Liver (tissue), 9 donors: ENCODE data around the gene SPTBN2. TPM values are rescaled to one million over a fixed set of nuclear protein-coding genes. Genes with fewer than 3 reads are reported as not detected.

Experiments used
- DNase-seq: peaks from one replicate; pipeline ENCODE4 v3.0.0-alpha.2; 2017; ENCODE audit warnings: low spot score
- H3K27ac ChIP-seq, 2 donors: one replicate each; pipeline ENCODE4 v1.7.0; 2013; ENCODE audit warnings: inconsistent platforms in 2 of 2, low read length in 2 of 2, control low read depth in 1 of 2, low read depth in 1 of 2, mild to moderate bottlenecking in 1 of 2
- H3K27me3 ChIP-seq, 4 donors: one replicate each; pipeline versions ENCODE4 v1.6.1 to v1.7.0; 2013; ENCODE audit warnings: low read length in 3 of 4, inconsistent platforms in 1 of 4, mild to moderate bottlenecking in 1 of 4, moderate library complexity in 1 of 4; ENCODE audit not compliant: control insufficient read depth in 4 of 4, insufficient read depth in 4 of 4
- H3K36me3 ChIP-seq, 4 donors: one replicate each; pipeline versions ENCODE4 v1.6.1 to v1.7.0; 2013; ENCODE audit warnings: low read length in 3 of 4, mild to moderate bottlenecking in 3 of 4, low read depth in 1 of 4, moderate library complexity in 1 of 4; ENCODE audit not compliant: control insufficient read depth in 4 of 4, insufficient read depth in 3 of 4
- H3K4me1 ChIP-seq, 4 donors: one replicate each; pipeline versions ENCODE4 v1.6.1 to v1.7.0; 2013; ENCODE audit warnings: low read length in 3 of 4, mild to moderate bottlenecking in 3 of 4, moderate library complexity in 1 of 4; ENCODE audit not compliant: control insufficient read depth in 4 of 4, insufficient read depth in 4 of 4
- H3K4me3 ChIP-seq, 3 donors: one replicate each; pipeline versions ENCODE4 v1.6.1 to v1.7.0; 2013; ENCODE audit warnings: low read length in 3 of 3, control low read depth in 1 of 3, low read depth in 1 of 3, mild to moderate bottlenecking in 1 of 3
- H3K9ac ChIP-seq, 2 donors: one replicate each; pipeline ENCODE4 v1.7.0; 2013; ENCODE audit warnings: low read length in 2 of 2, mild to moderate bottlenecking in 2 of 2, moderate library complexity in 2 of 2, control low read depth in 1 of 2, low read depth in 1 of 2
- H3K9me3 ChIP-seq, 4 donors: one replicate each; pipeline versions ENCODE4 v1.6.1 to v1.7.0; 2013; ENCODE audit warnings: low read length in 3 of 4; ENCODE audit not compliant: control insufficient read depth in 4 of 4
- ATF3 ChIP-seq: IDR thresholded peaks from 2 replicates; pipeline ENCODE4 v1.6.1; 2016; ENCODE audit warnings: antibody characterized with exemption
- CTCF ChIP-seq: fragments of 150-350 bp; IDR thresholded peaks from 2 replicates; pipeline ENCODE4 v1.5.1; 2017; ENCODE audit warnings: improper control_type of control experiment, low read depth, low read length; ENCODE audit not compliant: missing input control
- EGR1 ChIP-seq, 2 donors: IDR thresholded peaks; 2 replicates each; pipeline ENCODE4 v1.6.1; 2016 to 2018; ENCODE audit warnings: antibody characterized with exemption in 2 of 2, low read depth in 2 of 2
- FOXA1 ChIP-seq: IDR thresholded peaks from 2 replicates; pipeline ENCODE4 v1.6.1; 2016; ENCODE audit warnings: antibody characterized with exemption
- FOXA2 ChIP-seq: IDR thresholded peaks from 2 replicates; pipeline ENCODE4 v1.6.1; 2016; ENCODE audit warnings: antibody characterized with exemption
- GABPA ChIP-seq, 2 donors: IDR thresholded peaks in 1 of 2; conservative IDR thresholded peaks in 1 of 2; 2 replicates each; pipeline ENCODE4 v1.6.1; 2016; ENCODE audit warnings: antibody characterized with exemption in 2 of 2, mild to moderate bottlenecking in 1 of 2, moderate library complexity in 1 of 2
- HNF4A ChIP-seq, 2 donors: conservative IDR thresholded peaks; 2 replicates each; pipeline ENCODE4 v1.6.1; 2016; ENCODE audit warnings: antibody characterized with exemption in 2 of 2, mild to moderate bottlenecking in 2 of 2
- HNF4G ChIP-seq: IDR thresholded peaks from 2 replicates; pipeline ENCODE4 v1.6.1; 2016; ENCODE audit warnings: antibody characterized with exemption
- JUND ChIP-seq, 2 donors: IDR thresholded peaks; 2 replicates each; pipeline ENCODE4 v1.6.1; 2016; ENCODE audit warnings: antibody characterized with exemption in 2 of 2
- MAX ChIP-seq: IDR thresholded peaks from 2 replicates; pipeline ENCODE4 v1.6.1; 2016; ENCODE audit warnings: antibody characterized with exemption
- NR2F2 ChIP-seq: IDR thresholded peaks from 2 replicates; pipeline ENCODE4 v1.6.1; 2016; ENCODE audit warnings: antibody characterized with exemption
- RAD21 ChIP-seq, 2 donors: IDR thresholded peaks; 2 replicates each; pipeline ENCODE4 v1.6.1; 2016; ENCODE audit warnings: antibody characterized with exemption in 2 of 2, mild to moderate bottlenecking in 2 of 2
- REST ChIP-seq: IDR thresholded peaks from 2 replicates; pipeline ENCODE4 v1.6.1; 2016; ENCODE audit warnings: antibody characterized with exemption, mild to moderate bottlenecking
- RXRA ChIP-seq, 2 donors: IDR thresholded peaks; 2 replicates each; pipeline ENCODE4 v1.6.1; 2017 to 2018; ENCODE audit warnings: antibody characterized with exemption in 2 of 2, mild to moderate bottlenecking in 1 of 2
- SP1 ChIP-seq: IDR thresholded peaks from 2 replicates; pipeline ENCODE4 v1.6.1; 2018; ENCODE audit warnings: antibody characterized with exemption, mild to moderate bottlenecking
- TAF1 ChIP-seq: conservative IDR thresholded peaks from 2 replicates; pipeline ENCODE4 v1.6.1; 2016; ENCODE audit warnings: antibody characterized with exemption, mild to moderate bottlenecking
- YY1 ChIP-seq: IDR thresholded peaks from 2 replicates; pipeline ENCODE4 v1.6.1; 2016; ENCODE audit warnings: antibody characterized with exemption, mild to moderate bottlenecking
- ZBTB33 ChIP-seq: IDR thresholded peaks from 2 replicates; pipeline ENCODE4 v1.6.1; 2016; ENCODE audit warnings: antibody characterized with exemption
- WGBS: extraction: QIAGEN DNeasy Blood & Tissue Kit; methylation state at CpG from one replicate; pipeline ENCODE4 v1.1.7; 2013; 5-methylcytosine and 5-hydroxymethylcytosine counted together
- polyA plus RNA-seq, 2 donors: library from polyadenylated mRNA; stranded (reverse) in 1 of 2; unstranded in 1 of 2; fragments of 200-250 nt in 1 of 2; fragments of >200 nt in 1 of 2; fragmentation: Nextera tagmentation in 1 of 2; extraction: Ambion mirVana in 1 of 2; gene quantifications; one replicate each; pipeline versions ENCODE4 v1.2.1 to v1.2.3, GENCODE V29; 2013 to 2015
- total RNA-seq, 2 donors: library from RNA; depleted of rRNA; stranded (reverse); fragments of >200 nt; gene quantifications; one replicate each; pipeline ENCODE4 v1.2.3, GENCODE V29; 2014
- donor health status: healthy.
- donor health status: healthy.
- donor health status: healthy.
- donor health status: healthy.
- donor health status: healthy.

The SPTBN2 gene
- total and polyA plus RNA-seq, 4 donors: 9.6 to 103 (median 22.6) TPM

GRCh38 chr11:66697988-66698387 lies 31.0 kb downstream of the SPTBN2 start:
- Histone ChIP-seq H3K4me3 (no peak overlapping the region), H3K27ac (no peak overlapping the region), H3K4me1 (peaks cover 0 to 22% (median 15%) of the 10 kb centered on the region in 4 donors), H3K36me3 (peaks cover 10 to 59% (median 38%) of the 10 kb centered on the region in 4 donors), H3K27me3 (no peaks in the 10 kb centered on the region), H3K9me3 (no peaks in the 10 kb centered on the region), H3K9ac (no peak overlapping the region)
- 94% methylated on average over 6 of the region's 6 CpGs for WGBS
- no peak for DNase-seq
- TF ChIP-seq REST (no peak), EGR1 (IDR thresholded peaks at IDR 0.05; ENCODE audit: low read depth in 2 of 2) (no peak), RXRA (IDR thresholded peaks at IDR 0.05) (no peak)

GRCh38 chr11:66696146-66696545 lies 32.9 kb downstream of the SPTBN2 start:
- no peak for DNase-seq
- H3K27ac ChIP-seq: no peak overlapping the region
- no peaks in the 10 kb centered on the region for H3K27me3 ChIP-seq
- no peaks in the 10 kb centered on the region for H3K9me3 ChIP-seq
- H3K9ac ChIP-seq: no peak overlapping the region
- peaks cover 0 to 10% (median 3%) of the 10 kb centered on the region in 4 donors for H3K4me1 ChIP-seq
- TF ChIP-seq JUND (IDR thresholded peaks at IDR 0.05) (no peak), ZBTB33 (no peak), NR2F2 (no peak), TAF1 (no peak), HNF4A (conservative IDR thresholded peaks at IDR 0.05) (no peak), GABPA (IDR thresholded peaks at IDR 0.05 in 1 of 2, conservative IDR thresholded peaks at IDR 0.05 in 1 of 2) (no peak), MAX (no peak), CTCF (no peak), SP1 (no peak), RAD21 (IDR thresholded peaks at IDR 0.05) (no peak), YY1 (no peak), FOXA1 (no peak), HNF4G (no peak), ATF3 (no peak), FOXA2 (no peak), RXRA (IDR thresholded peaks at IDR 0.05) (no peak), EGR1 (IDR thresholded peaks at IDR 0.05; ENCODE audit: low read depth in 2 of 2) (no peak), REST (no peak)
- H3K36me3 ChIP-seq: peaks cover 18 to 74% (median 45%) of the 10 kb centered on the region in 4 donors
- WGBS: 93% methylated on average over 9 of the region's 9 CpGs
- no peak overlapping the region for H3K4me3 ChIP-seq
